Activated naive CD4-positive, alpha-beta T cell treated with anti-CD3 and anti-CD28 coated beads, Interleukin-2, amount 50 U/mL, for 16 hours (primary cell): ENCODE data around the gene CTSZ.
"Not testable (repeated sequence)": the region's sequence is repeated elsewhere in the genome, so short reads cannot be mapped to it uniquely, and the experiment has no call there.

Experiments used
- DNase-seq: peaks from one replicate; pipeline ENCODE4 v3.0.0-alpha.2; 2020

Gene CTSZ

DNA sequence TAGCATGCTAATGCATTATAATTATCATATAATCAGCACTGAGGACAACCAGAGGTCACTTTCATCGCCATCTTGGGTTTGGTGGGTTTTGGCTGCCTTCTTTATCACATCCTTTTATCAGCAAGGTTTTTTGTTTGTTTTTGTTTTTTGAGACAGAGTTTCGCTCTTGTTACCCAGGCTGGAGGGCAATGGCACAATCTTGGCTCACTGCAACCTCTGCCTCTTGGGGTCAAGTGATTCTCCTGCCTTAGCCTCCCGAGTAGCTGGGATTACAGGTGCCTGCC lies 4.8 kb upstream of the CTSZ start:
- DNase-seq = not testable (repeated sequence)

DNA sequence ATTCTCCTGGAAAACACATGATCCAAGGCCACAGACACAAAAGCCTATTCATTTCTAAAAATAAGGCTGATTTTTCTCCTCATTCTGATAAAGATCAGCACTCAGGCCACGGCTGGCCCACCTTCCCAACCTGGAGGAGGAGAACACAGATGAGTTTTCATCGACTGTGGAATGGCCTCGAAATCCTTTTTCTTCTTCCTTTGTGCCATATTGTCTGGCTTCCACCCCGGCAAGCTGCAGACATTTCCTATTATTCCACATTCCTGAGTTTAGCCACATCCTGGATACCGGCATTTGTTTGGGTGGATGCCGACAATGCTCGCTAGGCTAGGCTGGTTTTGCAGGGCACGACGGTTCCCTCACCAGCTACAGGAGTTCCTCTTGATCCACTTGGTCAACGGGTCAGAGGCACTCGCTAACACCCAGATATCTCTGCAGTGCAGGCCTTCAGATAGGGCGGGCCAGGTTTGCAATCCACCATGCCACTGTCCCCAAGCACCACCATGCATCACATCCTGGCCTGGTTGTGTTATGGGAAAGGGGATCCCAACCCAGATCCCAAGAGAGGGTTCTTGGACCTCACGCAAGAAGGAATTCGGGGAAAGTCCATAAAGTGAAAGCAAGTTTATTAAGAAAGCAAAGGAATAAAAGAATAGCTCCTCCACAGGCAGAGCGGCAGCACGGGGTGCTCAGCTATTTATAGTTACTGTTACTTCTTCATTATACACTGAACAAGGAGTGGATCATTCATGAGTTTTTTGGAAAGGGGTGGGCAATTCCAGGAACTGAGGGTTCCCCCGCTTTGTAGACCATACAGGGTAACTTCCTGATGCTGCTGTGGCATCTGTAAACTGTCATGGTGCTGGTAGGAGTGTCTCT lies 4.2 kb upstream of the CTSZ start:
- no peak for DNase-seq

DNA sequence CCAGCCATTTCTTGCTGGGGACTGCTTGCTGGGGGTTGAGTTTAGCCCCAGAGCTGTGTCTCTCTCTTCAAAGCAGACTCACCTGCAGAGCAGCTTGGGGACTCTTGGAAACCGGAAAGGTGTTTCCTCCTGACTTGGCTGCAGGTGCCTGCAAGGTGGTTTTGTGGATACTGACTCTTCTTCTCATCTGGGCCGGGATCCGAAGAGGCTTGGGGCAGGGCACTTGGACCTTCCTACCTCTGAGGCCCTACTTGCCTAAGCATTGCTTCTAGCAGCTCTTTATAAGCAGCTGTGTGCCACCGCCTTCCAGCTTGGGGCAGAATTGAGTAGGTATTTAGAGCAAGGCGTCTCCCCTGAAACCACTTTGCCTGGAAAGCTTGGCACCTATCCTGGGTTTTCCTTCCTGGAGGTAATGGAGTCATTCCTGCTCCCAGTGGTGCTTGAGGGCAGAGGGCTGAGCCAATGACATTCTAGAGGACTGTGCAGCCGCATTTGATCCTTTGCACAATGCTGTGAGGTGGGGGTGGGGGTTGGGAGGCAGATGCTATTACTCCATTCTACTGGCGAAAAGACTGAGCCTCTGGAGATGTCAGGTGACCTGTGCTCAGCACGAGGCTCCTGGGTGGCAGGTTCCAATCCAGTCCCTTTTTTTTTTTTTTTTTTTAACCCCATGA lies 3.4 kb upstream of the CTSZ start:
- no peak for DNase-seq

DNA sequence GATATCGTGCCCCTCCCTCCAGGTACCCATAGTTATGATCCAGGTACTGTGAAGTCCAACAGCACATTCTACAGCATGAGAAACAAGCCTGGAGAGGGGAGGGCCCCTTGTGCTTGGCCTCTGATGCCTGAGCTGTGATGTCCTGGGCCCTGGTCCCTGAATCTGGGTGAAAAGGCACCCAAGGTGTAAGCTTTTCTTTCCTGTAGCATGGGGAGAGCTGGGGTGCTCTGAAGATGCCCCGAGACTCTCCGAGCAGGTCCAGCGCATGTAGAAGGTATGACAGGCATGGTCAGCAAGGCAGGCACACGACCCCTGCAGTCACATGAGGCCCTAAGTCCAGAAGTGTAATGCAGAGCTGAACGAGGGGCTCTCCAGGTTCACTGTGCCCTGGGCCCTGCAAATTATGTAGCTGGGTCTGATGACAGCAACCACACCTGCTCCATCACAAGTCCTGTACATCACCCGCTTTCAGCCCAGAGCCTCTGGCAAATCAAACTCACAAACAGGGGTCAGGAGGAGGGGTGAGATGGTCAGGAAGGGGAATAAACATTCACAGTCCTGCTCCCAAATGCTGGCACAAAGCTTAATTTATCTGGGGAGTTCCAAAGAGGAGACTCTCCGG lies 1.8 kb upstream of the CTSZ start:
- DNase-seq = no peak

DNA sequence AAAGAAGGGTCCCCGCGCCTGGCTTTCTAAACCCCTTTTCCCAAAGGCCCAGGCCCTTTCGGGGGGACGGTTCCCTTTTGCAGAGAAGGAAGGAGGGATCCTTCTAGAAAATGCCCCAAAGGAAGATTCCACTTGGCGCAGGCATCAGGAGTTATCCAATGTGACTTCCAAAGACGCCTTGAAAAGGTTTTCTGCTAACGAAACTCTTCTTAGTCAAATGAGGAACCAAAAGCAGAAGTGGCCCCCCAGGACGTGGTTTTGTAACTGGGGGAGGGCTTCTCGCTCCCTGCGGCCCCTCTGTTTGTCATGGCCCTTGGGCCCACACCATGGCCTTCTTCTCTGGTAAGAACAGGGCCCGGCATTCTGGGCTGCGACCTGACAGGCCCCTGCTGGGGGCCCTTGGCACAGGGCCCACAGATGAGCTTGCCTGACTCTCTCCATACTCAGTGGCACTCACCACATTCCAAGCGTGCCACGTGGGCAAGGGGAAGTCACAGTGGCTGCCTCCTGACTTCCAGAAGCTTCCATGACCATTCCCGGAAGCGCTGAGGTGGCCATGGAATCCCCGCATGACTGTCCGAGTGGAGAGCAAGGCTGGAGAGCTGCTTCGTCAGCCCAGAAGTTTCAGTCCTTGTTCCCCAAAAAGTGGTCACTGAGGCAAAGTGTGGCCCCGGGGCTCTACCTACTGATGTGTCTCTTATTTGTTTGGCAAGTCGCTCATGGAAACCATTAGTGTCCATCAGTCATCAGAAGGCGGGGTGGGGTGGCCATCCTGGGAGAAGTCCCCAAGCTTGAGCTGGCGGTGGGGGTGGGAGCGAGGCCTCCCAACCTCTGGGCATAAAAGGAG lies 834 bp upstream of the CTSZ start:
- no peak for DNase-seq

DNA sequence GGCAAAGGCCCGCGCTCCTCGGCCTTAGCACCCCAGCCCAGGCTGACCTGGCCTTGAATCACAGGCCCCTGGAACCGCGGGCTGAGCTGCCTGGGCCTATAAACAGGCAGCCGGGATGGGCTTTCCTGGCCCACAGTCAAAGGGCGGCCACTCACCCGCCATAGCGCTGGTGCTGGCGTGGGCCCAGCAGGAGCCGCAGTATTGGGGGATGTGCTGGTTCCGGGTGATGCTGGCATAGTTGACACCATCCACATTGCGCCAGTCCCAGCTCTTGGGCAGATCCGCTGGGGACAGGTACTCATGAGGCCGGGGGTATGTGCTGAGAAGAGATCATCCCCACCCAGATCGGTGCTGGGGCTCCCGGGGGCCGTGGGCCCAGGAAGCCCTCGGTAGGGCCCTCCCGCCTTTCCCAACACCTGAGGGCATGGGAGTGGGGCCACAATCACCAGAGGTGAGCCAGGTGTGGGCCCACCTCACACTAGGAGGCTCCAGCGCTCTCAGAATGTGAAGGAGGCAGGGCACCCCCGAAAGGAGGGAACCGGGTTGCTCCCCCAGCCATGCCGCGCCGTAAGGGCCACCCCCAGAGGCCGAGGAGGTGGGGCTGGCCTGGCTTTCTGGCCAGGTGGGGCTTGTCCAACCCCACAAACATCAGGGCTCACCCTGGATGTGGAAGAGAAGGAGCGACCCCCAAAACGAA lies 739 bp downstream of the CTSZ start:
- no peak for DNase-seq

DNA sequence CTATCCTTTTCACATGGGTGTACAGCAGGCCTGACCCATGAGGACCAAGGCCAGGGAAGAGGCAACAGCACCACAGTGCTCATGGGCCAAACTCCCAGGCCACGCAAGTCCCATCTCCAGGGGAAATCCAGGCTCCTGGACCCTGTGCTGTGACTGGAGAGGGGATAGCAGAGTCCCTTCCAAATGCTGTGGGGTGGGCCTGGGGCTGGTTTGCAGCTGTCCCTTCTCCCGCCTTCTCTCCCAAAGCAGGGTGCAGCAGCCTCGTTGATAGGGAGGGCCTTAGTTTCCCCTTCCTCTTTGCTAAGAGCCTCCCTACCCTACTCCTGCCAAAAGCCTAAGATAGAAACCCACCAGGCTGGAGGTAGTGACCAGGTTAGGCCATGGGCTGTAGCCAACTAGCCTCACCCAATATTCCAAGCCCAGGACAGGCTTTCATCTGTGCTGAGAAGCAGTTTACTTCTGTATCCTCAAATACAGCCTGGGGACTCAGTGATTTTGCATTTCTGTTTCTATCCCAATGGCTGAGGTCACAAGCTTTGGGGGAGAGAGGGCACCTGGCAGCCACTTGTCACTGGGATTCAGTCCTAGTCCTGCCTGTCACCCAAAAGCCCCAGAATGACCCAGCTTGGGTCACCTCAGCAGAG lies 1.4 kb downstream of the CTSZ start:
- no peak for DNase-seq

DNA sequence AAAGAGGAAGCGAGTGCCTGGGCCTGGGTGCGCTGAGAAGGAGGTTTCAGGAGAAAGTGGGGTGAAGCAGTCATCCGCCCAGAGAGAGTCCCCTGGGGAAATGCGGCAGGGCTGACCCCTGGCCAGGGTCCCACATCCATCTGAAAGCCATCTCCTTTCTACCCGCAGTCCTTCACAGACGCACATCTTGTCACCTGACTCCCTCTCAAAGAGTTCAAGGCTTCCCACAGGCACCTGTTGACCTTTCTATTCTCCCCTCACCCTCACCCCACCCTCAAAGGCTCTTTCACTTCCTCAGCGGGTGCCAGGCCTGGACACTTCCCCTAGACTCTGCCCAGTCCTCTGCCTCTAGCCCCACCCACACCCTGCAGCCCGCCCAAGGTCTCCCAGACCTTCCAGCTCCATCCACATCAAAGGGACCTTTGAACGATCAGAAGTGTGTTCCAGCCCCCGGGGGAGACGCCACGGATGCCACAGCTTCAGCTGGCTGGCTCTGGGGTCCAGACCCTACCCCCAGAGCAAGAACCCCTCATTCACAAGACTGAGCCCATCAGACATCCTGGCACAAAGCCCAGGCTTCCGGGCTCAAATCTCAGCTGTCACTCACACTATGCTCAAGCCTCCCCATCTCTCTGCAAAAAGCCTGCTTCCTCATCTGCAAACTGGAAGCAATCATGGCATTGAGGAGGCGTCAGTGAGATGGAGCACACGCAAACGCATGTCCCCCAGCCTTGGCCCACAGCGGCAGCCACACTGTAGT lies 2.1 kb downstream of the CTSZ start:
- no peak for DNase-seq

DNA sequence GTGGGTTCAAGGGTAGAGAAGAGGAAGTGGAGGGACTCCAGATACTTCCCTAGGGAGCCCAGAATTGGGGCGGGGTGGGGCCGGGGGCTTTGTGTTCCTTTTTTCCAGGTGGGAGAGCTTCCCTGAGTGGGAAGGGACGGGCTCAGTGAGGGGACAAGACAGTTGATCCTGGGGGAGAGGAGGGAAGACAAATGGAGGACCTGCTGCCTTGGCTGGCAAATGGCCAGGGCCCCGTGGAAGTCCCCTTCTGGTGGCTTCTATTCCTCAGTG lies 2.6 kb downstream of the CTSZ start:
- DNase-seq = peak; percentile 50

DNA sequence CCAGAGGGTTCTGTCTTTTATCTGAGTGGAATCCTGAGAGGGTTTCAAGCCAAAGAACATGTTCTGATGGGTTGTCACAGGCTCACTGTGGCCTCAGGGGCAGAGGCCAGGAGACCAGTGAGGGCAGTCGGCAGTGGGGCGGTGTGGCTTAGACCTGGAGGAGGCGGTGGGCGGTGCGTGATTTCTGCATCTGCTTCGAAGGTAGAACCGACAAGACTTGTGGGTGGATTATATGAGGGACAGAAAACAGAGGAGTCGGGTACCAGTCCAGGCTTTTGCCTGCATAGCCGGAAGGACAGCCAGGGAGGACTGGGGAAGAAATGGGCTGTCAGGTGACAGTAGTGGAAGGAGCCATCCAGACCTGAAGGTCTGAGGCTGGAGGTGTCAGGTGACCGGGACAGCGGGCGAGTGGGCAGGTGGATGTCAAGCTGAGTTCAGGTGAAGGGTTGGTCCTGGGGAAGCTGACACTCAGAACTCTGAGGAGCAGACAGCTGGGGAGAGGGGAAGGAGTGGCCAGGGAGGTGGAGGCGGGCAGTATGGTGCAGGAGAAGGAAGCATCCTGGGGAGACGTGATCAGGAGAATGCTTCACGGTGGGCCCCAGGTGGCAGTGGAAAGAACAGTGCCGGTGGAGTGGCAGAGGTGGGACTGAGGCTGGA lies 3.1 kb downstream of the CTSZ start:
- DNase-seq = no peak

DNA sequence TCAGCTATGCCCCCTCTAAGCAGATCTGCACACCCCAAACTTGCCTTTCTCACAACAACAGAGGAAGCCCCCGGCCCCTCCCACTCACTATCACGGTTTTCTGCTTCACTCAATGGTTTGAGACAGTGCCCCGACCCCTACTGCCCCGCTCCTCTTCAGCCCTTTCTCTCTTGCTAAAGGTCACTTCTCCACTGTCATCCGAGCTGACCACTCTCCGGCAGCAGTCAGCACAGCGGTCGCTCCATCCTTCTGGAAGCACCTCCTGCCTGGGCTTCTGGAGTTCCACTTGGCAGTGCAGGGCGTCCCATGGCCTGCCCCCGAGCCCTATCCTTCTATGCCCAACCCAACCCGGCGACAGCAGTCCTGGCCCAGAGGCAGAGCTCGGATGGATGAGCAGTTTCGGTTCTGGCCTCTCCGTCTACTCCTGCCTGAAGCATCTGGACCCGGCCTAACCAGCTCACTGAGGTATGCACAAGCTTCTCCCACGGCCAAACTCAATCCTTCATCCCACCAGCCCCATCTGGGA lies 4.1 kb downstream of the CTSZ start:
- DNase-seq = no peak

DNA sequence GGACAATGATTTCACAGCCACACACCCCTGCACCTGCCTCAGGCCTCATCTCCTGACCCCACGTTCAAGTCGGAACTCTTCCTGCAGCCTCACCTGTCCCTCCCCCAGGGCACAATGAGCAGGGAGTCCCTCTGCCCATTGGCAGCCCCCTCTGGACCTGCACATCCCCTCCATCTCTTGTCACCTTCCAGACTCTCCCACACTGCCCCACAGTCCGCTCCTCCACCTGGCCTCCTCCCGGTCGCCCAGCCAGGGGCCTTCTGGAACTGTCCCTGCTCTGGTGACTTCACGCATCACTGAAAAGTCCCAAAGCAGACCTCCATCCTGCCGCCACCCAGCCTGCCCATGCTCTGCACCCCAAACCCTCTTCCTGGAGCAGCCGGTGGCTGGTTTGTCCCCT lies 4.7 kb downstream of the CTSZ start:
- no peak for DNase-seq

DNA sequence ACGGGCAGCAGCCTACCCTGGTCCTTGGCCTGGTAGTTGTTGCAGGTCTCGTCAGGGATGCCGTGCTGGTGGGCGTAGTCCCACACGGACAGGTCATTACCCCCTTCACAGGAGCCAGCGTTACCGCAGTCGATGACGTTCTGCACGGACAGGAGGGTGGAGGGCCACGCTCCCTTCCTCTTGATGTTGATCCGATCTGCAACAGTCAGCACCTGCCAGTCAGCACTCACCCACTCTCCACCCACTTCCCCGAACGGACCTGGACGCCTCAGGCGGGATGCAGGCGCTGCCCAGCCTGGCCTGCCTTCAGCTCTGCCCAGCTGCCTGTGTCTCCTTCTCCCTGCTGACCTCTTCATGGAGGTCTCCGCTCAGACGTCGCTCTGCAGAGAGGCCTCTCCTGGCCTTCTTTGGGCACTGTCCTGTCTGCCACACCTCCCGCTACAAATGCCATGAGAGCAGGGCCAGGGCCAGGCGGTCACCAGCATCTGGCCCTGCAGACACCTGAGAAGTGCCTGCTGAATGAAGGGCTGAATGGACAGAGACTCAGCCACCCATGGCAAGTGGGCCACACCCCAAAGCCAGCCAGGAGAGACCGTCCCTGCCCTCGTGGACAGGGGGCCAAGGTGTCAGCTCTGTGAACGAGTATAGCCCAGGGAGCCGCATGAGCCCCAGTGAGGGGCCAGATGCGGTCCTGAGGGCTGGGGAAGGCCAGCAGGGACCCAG lies 5.4 kb downstream of the CTSZ start:
- no peak for DNase-seq

DNA sequence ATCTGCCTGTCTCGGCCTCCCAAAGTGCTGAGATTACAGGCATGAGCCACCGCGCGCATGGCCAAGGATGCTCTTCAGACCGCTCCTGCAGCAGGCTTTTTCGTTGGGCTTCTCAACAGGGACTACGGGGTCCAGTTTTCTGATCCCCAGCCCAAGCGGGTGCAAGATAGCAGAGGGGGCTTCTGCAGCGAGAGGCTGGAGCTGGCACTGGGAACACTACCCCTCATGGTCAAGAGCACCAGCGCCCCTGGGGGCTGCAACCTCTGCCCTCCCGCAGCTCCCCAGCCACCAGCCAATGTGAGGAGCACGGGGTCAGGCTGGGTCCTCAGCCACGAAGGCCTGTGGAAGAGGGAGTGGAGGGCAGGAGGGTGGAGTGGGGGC lies 6.0 kb downstream of the CTSZ start:
- no peak for DNase-seq

DNA sequence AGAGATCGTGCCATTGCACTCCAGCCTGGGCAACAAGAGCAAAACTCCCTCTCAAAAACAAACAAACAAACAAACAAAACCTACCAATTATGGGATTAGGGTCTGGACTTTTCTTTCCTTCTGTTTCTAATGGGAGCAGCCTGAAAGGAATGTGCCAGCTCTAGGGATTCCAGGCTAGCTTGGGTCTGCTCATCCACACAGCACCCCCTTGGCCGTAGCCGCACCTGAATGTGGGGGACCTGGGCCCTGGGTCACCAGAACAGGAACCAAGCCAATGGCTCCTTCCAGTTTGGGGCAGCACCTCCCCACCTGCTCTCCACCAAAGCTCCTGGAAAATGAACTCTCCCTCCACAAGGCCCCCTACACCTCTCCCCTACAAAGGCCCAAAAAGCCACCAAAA lies 6.7 kb downstream of the CTSZ start:
- DNase-seq = no peak

DNA sequence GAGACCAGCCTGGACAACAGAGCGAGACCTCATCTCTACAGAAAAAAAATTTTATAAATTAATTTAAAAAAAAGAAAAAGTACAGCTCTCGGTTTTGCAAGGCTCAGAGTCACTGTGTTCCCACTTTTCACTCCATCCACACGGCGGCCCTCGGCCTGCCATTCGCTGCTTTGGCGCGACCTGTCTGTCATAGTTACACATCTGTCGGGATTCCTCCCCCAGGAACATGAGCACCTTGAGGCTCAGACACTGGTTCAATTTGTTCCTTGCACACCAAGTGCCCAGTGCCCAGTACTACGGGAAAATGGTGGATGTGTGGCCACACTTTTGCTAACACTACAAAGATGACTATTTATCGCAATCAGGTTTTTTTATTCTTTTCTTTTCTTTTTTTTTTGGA lies 8.4 kb downstream of the CTSZ start:
- DNase-seq = no peak

DNA sequence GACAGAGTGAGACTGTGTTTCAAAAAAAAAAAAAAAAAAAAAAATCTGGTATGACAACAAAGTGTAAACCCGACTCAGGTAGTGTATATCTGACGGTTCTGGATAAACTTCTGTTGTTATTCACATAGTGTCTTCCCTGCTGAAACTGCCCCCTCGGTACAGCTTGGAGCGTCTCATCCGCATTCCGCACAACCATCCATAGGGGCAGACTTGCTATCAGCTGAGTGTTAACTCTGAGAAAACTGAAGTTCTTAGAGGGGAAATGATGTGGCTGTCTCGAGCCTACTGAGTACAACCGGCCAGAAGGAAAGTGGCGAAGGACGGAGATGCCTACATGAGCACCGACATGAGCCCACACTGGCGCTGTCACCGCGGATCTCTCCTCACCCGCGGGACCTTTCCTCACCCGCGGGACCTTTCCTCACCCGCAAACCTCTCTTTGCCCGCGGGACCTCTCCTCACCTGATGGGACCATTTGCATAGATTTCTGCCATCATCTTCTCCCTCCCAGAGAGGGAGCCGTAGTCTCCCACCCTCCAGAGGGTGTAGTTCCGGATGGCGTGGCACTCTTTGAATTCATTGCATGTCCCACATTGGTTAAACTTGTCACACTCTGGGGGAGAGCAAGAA lies 9.8 kb downstream of the CTSZ start:
- no peak for DNase-seq

DNA sequence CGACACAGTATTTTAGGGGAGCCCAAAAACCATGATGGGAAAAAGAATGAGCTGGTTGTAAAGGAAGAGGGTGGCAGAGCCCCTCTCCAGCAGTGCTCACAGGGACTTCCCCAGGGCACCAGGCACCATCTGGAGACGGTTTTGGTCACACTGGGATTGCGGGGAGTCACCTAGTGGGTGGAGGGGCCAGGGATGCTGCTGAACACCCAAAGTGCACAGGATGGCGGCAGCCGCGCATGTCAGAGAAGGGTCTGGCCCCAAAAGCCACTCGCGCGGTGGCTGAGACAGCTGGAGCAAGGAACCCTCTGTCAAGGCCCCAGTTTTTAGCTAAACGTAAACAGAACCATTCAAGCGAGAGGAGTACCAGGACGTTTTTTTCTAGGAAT lies 10.8 kb downstream of the CTSZ start:
- DNase-seq = no peak

DNA sequence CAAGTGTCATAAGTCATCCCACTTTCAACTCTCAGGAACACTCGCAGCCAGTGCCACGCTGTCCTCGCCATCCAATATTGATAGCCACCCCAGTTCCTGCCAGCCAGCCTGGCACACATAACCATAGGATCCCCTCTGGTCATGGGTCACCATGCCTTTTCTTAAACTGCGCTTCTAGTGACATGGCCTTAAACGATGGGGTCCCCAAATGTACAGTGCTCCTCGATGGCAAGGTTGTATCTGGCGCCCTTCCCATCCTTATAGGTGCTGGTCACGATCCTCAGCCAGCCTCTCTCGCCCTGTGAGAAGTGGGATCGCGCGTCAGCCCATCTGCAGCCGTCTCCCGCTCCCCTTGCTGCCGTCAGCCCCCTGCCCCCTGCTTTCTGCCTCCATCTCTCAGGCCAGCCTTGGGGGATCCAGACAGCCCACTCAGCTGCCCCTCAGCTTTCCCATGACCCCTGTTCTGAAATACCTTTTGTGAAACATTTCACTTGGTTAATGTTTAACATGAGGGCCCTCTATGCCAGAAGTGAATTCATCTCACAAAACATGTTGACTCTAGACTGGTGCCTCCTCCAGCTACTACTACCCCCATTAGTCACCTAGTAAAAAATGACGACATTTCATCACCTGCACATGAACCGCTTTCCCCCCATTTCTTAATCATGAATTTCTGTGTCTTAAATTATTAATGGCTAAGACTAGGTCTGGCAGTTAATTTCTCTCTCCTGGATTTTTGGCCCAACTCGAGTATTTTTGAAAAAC lies 11.4 kb downstream of the CTSZ start:
- DNase-seq = no peak
